Liver (tissue), 3 donors: ENCODE data around the gene KCNMB1.

Experiments
- CTCF ChIP-seq: fragments of 150-350 bp; IDR thresholded peaks from 2 replicates; pipeline ENCODE4 v1.5.1; 2017; ENCODE audit warnings: improper control_type of control experiment, low read depth, low read length; ENCODE audit not compliant: missing input control
- EGR1 ChIP-seq, 2 donors: IDR thresholded peaks; 2 replicates each; pipeline ENCODE4 v1.6.1; 2016 to 2018; ENCODE audit warnings: antibody characterized with exemption in 2 of 2, low read depth in 2 of 2
- MAX ChIP-seq: IDR thresholded peaks from 2 replicates; pipeline ENCODE4 v1.6.1; 2016; ENCODE audit warnings: antibody characterized with exemption
- SP1 ChIP-seq: IDR thresholded peaks from 2 replicates; pipeline ENCODE4 v1.6.1; 2018; ENCODE audit warnings: antibody characterized with exemption, mild to moderate bottlenecking
- YY1 ChIP-seq: IDR thresholded peaks from 2 replicates; pipeline ENCODE4 v1.6.1; 2016; ENCODE audit warnings: antibody characterized with exemption, mild to moderate bottlenecking
- donor health status: healthy.
- donor health status: healthy.

DNA sequence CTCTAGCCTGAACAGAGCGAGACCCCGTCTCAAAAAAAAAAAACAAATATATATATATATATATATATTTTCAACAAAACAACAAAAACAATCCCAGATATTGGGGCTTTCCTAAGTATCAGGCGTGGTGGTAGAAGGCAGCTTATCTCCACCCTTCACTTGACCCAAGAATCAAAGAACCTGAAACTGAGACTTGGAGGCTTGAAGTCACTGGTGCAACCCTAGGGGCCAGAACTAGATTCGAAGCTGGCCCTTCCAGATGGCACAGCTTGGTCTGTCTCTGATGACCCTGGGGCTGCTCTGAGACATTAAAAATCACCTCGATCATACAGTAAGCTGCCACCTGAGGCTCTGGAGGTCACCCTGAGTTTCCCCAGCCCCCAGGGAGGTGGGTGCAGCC, 1.3 kb upstream of the KCNMB1 start:
- no peak for TF ChIP-seq CTCF
- no peak for TF ChIP-seq YY1
- no peak for TF ChIP-seq MAX
- TF ChIP-seq SP1, result no peak
- no peak for TF ChIP-seq EGR1 (IDR thresholded peaks at IDR 0.05; ENCODE audit: low read depth in 2 of 2)
